Liver (tissue), 9 donors: ENCODE data around the gene TPD52L2. TPM values are rescaled to one million over a fixed set of nuclear protein-coding genes. Genes with fewer than 3 reads are reported as not detected.
A peak's percentile ranks its signal among the peaks of the same experiment; 100 is the strongest.

ENCODE experiments used
- DNase-seq: peaks from one replicate; pipeline ENCODE4 v3.0.0-alpha.2; 2017; ENCODE audit warnings: low spot score
- H3K27ac ChIP-seq, 2 donors: one replicate each; pipeline ENCODE4 v1.7.0; 2013; ENCODE audit warnings: inconsistent platforms in 2 of 2, low read length in 2 of 2, control low read depth in 1 of 2, low read depth in 1 of 2, mild to moderate bottlenecking in 1 of 2
- H3K27me3 ChIP-seq, 4 donors: one replicate each; pipeline versions ENCODE4 v1.6.1 to v1.7.0; 2013; ENCODE audit warnings: low read length in 3 of 4, inconsistent platforms in 1 of 4, mild to moderate bottlenecking in 1 of 4, moderate library complexity in 1 of 4; ENCODE audit not compliant: control insufficient read depth in 4 of 4, insufficient read depth in 4 of 4
- H3K36me3 ChIP-seq, 4 donors: one replicate each; pipeline versions ENCODE4 v1.6.1 to v1.7.0; 2013; ENCODE audit warnings: low read length in 3 of 4, mild to moderate bottlenecking in 3 of 4, low read depth in 1 of 4, moderate library complexity in 1 of 4; ENCODE audit not compliant: control insufficient read depth in 4 of 4, insufficient read depth in 3 of 4
- H3K4me1 ChIP-seq, 4 donors: one replicate each; pipeline versions ENCODE4 v1.6.1 to v1.7.0; 2013; ENCODE audit warnings: low read length in 3 of 4, mild to moderate bottlenecking in 3 of 4, moderate library complexity in 1 of 4; ENCODE audit not compliant: control insufficient read depth in 4 of 4, insufficient read depth in 4 of 4
- H3K4me3 ChIP-seq, 3 donors: one replicate each; pipeline versions ENCODE4 v1.6.1 to v1.7.0; 2013; ENCODE audit warnings: low read length in 3 of 3, control low read depth in 1 of 3, low read depth in 1 of 3, mild to moderate bottlenecking in 1 of 3
- H3K9ac ChIP-seq, 2 donors: one replicate each; pipeline ENCODE4 v1.7.0; 2013; ENCODE audit warnings: low read length in 2 of 2, mild to moderate bottlenecking in 2 of 2, moderate library complexity in 2 of 2, control low read depth in 1 of 2, low read depth in 1 of 2
- H3K9me3 ChIP-seq, 4 donors: one replicate each; pipeline versions ENCODE4 v1.6.1 to v1.7.0; 2013; ENCODE audit warnings: low read length in 3 of 4; ENCODE audit not compliant: control insufficient read depth in 4 of 4
- ATF3 ChIP-seq: IDR thresholded peaks from 2 replicates; pipeline ENCODE4 v1.6.1; 2016; ENCODE audit warnings: antibody characterized with exemption
- EGR1 ChIP-seq, 2 donors: IDR thresholded peaks; 2 replicates each; pipeline ENCODE4 v1.6.1; 2016 to 2018; ENCODE audit warnings: antibody characterized with exemption in 2 of 2, low read depth in 2 of 2
- FOXA2 ChIP-seq: IDR thresholded peaks from 2 replicates; pipeline ENCODE4 v1.6.1; 2016; ENCODE audit warnings: antibody characterized with exemption
- GABPA ChIP-seq, 2 donors: IDR thresholded peaks in 1 of 2; conservative IDR thresholded peaks in 1 of 2; 2 replicates each; pipeline ENCODE4 v1.6.1; 2016; ENCODE audit warnings: antibody characterized with exemption in 2 of 2, mild to moderate bottlenecking in 1 of 2, moderate library complexity in 1 of 2
- HNF4A ChIP-seq, 2 donors: conservative IDR thresholded peaks; 2 replicates each; pipeline ENCODE4 v1.6.1; 2016; ENCODE audit warnings: antibody characterized with exemption in 2 of 2, mild to moderate bottlenecking in 2 of 2
- MAX ChIP-seq: IDR thresholded peaks from 2 replicates; pipeline ENCODE4 v1.6.1; 2016; ENCODE audit warnings: antibody characterized with exemption
- NR2F2 ChIP-seq: IDR thresholded peaks from 2 replicates; pipeline ENCODE4 v1.6.1; 2016; ENCODE audit warnings: antibody characterized with exemption
- REST ChIP-seq: IDR thresholded peaks from 2 replicates; pipeline ENCODE4 v1.6.1; 2016; ENCODE audit warnings: antibody characterized with exemption, mild to moderate bottlenecking
- SP1 ChIP-seq: IDR thresholded peaks from 2 replicates; pipeline ENCODE4 v1.6.1; 2018; ENCODE audit warnings: antibody characterized with exemption, mild to moderate bottlenecking
- YY1 ChIP-seq: IDR thresholded peaks from 2 replicates; pipeline ENCODE4 v1.6.1; 2016; ENCODE audit warnings: antibody characterized with exemption, mild to moderate bottlenecking
- ZBTB33 ChIP-seq: IDR thresholded peaks from 2 replicates; pipeline ENCODE4 v1.6.1; 2016; ENCODE audit warnings: antibody characterized with exemption
- WGBS: extraction: QIAGEN DNeasy Blood & Tissue Kit; methylation state at CpG from one replicate; pipeline ENCODE4 v1.1.7; 2013; 5-methylcytosine and 5-hydroxymethylcytosine counted together
- polyA plus RNA-seq, 2 donors: library from polyadenylated mRNA; stranded (reverse) in 1 of 2; unstranded in 1 of 2; fragments of 200-250 nt in 1 of 2; fragments of >200 nt in 1 of 2; fragmentation: Nextera tagmentation in 1 of 2; extraction: Ambion mirVana in 1 of 2; gene quantifications; one replicate each; pipeline versions ENCODE4 v1.2.1 to v1.2.3, GENCODE V29; 2013 to 2015
- total RNA-seq, 2 donors: library from RNA; depleted of rRNA; stranded (reverse); fragments of >200 nt; gene quantifications; one replicate each; pipeline ENCODE4 v1.2.3, GENCODE V29; 2014
- donor health status: healthy.
- donor health status: healthy.
- donor health status: healthy.
- donor health status: healthy.
- donor health status: healthy.

TPD52L2 gene
- total and polyA plus RNA-seq, 4 donors: 12.3 to 33.0 (median 28.2) TPM

- Histone ChIP-seq H3K4me1 (peaks cover 4 to 16% (median 13%) of the 10 kb centered on the region in 4 donors), H3K36me3 (peaks cover 2 to 58% (median 5%) of the 10 kb centered on the region in 4 donors), H3K27me3 (no peaks in the 10 kb centered on the region), H3K4me3 (no peak overlapping the region), H3K27ac (no peak overlapping the region), H3K9me3 (no peaks in the 10 kb centered on the region), H3K9ac (no peak overlapping the region)
- DNase-seq: no peak
- 89% methylated on average over 28 of the region's 28 CpGs for WGBS
- TF ChIP-seq MAX: no peak
- TF ChIP-seq EGR1 (IDR thresholded peaks at IDR 0.05; ENCODE audit: low read depth in 2 of 2): no peak
- TF ChIP-seq ZBTB33: no peak
- TF ChIP-seq FOXA2: no peak
- TF ChIP-seq HNF4A (conservative IDR thresholded peaks at IDR 0.05): no peak
- no peak for TF ChIP-seq REST
- no peak for TF ChIP-seq NR2F2
Measured at GRCh38 chr20:63882257-63883200, 17.5 kb downstream of the TPD52L2 start.

- H3K4me3 ChIP-seq: no peak overlapping the region
- no peaks in the 10 kb centered on the region for H3K9me3 ChIP-seq
- H3K27me3 ChIP-seq: no peaks in the 10 kb centered on the region
- TF ChIP-seq YY1: no peak
- WGBS: 94% methylated on average over 6 of the region's 6 CpGs
- H3K9ac ChIP-seq: no peak overlapping the region
- H3K4me1 ChIP-seq: peaks cover 4 to 16% (median 13%) of the 10 kb centered on the region in 4 donors
- peaks cover 0 to 57% (median 5%) of the 10 kb centered on the region in 4 donors for H3K36me3 ChIP-seq
- no peak for DNase-seq
- H3K27ac ChIP-seq: no peak overlapping the region
Measured at GRCh38 chr20:63883201-63883593, 18.1 kb downstream of the TPD52L2 start.

GRCh38 chr20:63884506-63885263 is 19.6 kb downstream of the TPD52L2 start:
- Histone ChIP-seq H3K27me3 (no peaks in the 10 kb centered on the region), H3K9me3 (no peaks in the 10 kb centered on the region), H3K4me3 (no peak overlapping the region), H3K36me3 (peaks cover 0 to 54% (median 9%) of the 10 kb centered on the region in 4 donors), H3K4me1 (peaks cover 4 to 16% (median 13%) of the 10 kb centered on the region in 4 donors), H3K27ac (peak overlapping the region; percentile 35 to 56), H3K9ac (no peak overlapping the region)
- DNase-seq: no peak
- 66% methylated on average over 21 of the region's 21 CpGs for WGBS
- TF ChIP-seq HNF4A (conservative IDR thresholded peaks at IDR 0.05): peak in 1 of 2 donors; percentile 70
- TF ChIP-seq FOXA2: no peak
- no peak for TF ChIP-seq ATF3
- TF ChIP-seq ZBTB33: no peak
- TF ChIP-seq REST: peak; percentile 47
- TF ChIP-seq NR2F2: no peak
- peak in 1 of 2 donors; percentile 44 for TF ChIP-seq GABPA (IDR thresholded peaks at IDR 0.05 in 1 of 2, conservative IDR thresholded peaks at IDR 0.05 in 1 of 2)
- TF ChIP-seq SP1: no peak
